Mesenchymal stem cell (in vitro differentiated cells and primary cell): ENCODE data around the gene ORAI2.
"Not testable (repeated sequence)": the region's sequence is repeated elsewhere in the genome, so short reads cannot be mapped to it uniquely, and the experiment has no call there.

ENCODE experiments used
- DNase-seq: peaks from one replicate; pipeline ENCODE4 v3.0.0-alpha.2; 2013
- H2AFZ ChIP-seq: one replicate; pipeline ENCODE4 v1.6.1; 2013; ENCODE audit warnings: low read depth, mild to moderate bottlenecking, control low read depth, inconsistent platforms, low read length, moderate library complexity
- H2AK5ac ChIP-seq: 2 replicates; pipeline ENCODE4 v1.6.1; 2013; ENCODE audit warnings: low read length, moderate library complexity, mild to moderate bottlenecking, inconsistent platforms; ENCODE audit not compliant: severe bottlenecking
- H2BK120ac ChIP-seq: one replicate; pipeline ENCODE4 v1.6.1; 2013; ENCODE audit warnings: low read depth, mild to moderate bottlenecking, inconsistent platforms, low read length, moderate library complexity
- H2BK12ac ChIP-seq, 2 experiments: one replicate each; pipeline ENCODE4 v1.6.1; 2013; ENCODE audit warnings: inconsistent platforms in 2 of 2, low read length in 2 of 2, mild to moderate bottlenecking in 2 of 2, moderate library complexity in 2 of 2, control low read depth in 1 of 2
- H2BK15ac ChIP-seq: one replicate; pipeline ENCODE4 v1.6.1; 2013; ENCODE audit warnings: mild to moderate bottlenecking, low read depth, inconsistent platforms; ENCODE audit not compliant: poor library complexity, severe bottlenecking
- H2BK5ac ChIP-seq: 2 replicates; pipeline ENCODE4 v1.6.1; 2013; ENCODE audit warnings: low read depth, mild to moderate bottlenecking, low read length, control low read depth, inconsistent platforms; ENCODE audit not compliant: poor library complexity, severe bottlenecking
- H3K14ac ChIP-seq, 2 experiments: one replicate each; pipeline ENCODE4 v1.6.1; 2013; ENCODE audit warnings: inconsistent platforms in 2 of 2, low read length in 2 of 2, control low read depth in 1 of 2, mild to moderate bottlenecking in 1 of 2, moderate library complexity in 1 of 2
- H3K18ac ChIP-seq, 2 experiments: one replicate each; pipeline ENCODE4 v1.6.1; 2013; ENCODE audit warnings: inconsistent platforms in 2 of 2, low read length in 2 of 2, control low read depth in 1 of 2, low read depth in 1 of 2, mild to moderate bottlenecking in 1 of 2
- H3K23ac ChIP-seq, 2 experiments: one replicate each; pipeline ENCODE4 v1.6.1; 2013; ENCODE audit warnings: inconsistent platforms in 2 of 2, low read length in 2 of 2, mild to moderate bottlenecking in 2 of 2, moderate library complexity in 2 of 2, control low read depth in 1 of 2
- H3K27ac ChIP-seq: 2 replicates; pipeline ENCODE4 v1.5.1; 2013; ENCODE audit warnings: mild to moderate bottlenecking, moderate library complexity, low read length, control low read depth, inconsistent platforms; ENCODE audit not compliant: poor library complexity, severe bottlenecking
- H3K27me3 ChIP-seq, 2 experiments: 2 replicates each; pipeline versions ENCODE4 v1.6.1 to v1.7.0; 2013; ENCODE audit warnings: low read length in 2 of 2, mild to moderate bottlenecking in 2 of 2, moderate library complexity in 2 of 2, control low read depth in 1 of 2, inconsistent platforms in 1 of 2; ENCODE audit not compliant: control insufficient read depth in 1 of 2, insufficient read depth in 1 of 2
- H3K36me3 ChIP-seq, 2 experiments: 2 replicates each; pipeline versions ENCODE4 v1.6.1 to v1.7.0; 2013; ENCODE audit warnings: low read length in 2 of 2, control low read depth in 1 of 2, inconsistent platforms in 1 of 2, low read depth in 1 of 2, mild to moderate bottlenecking in 1 of 2; ENCODE audit not compliant: insufficient read depth in 2 of 2, control insufficient read depth in 1 of 2
- H3K4ac ChIP-seq, 2 experiments: one replicate each; pipeline ENCODE4 v1.6.1; 2013; ENCODE audit warnings: inconsistent platforms in 2 of 2, low read length in 2 of 2, mild to moderate bottlenecking in 2 of 2, moderate library complexity in 2 of 2, control low read depth in 1 of 2, low read depth in 1 of 2
- H3K4me1 ChIP-seq: 2 replicates; pipeline ENCODE4 v1.6.1; 2013; ENCODE audit warnings: low read depth, low read length, control low read depth; ENCODE audit not compliant: control insufficient read depth, insufficient read depth
- H3K4me2 ChIP-seq: 2 replicates; pipeline ENCODE4 v1.6.1; 2013; ENCODE audit warnings: low read length, mild to moderate bottlenecking, inconsistent platforms; ENCODE audit not compliant: poor library complexity, severe bottlenecking
- H3K4me3 ChIP-seq, 2 experiments: 2 replicates each; pipeline versions ENCODE4 v1.5.1 to v1.7.0; 2013; ENCODE audit warnings: low read length in 2 of 2, mild to moderate bottlenecking in 2 of 2, control low read depth in 1 of 2, low read depth in 1 of 2; ENCODE audit not compliant: insufficient read depth in 1 of 2
- H3K79me1 ChIP-seq: replicated peaks from 2 replicates; pipeline ENCODE4 v1.6.1; 2013; ENCODE audit warnings: mild to moderate bottlenecking, control low read depth, low read length, inconsistent platforms; ENCODE audit not compliant: poor library complexity, severe bottlenecking
- H3K9ac ChIP-seq: 2 replicates; pipeline ENCODE4 v1.7.0; 2013; ENCODE audit warnings: mild to moderate bottlenecking, low read length, moderate library complexity
- H3K9me3 ChIP-seq: 2 replicates; pipeline ENCODE4 v1.7.0; 2013; ENCODE audit warnings: mild to moderate bottlenecking, low read length; ENCODE audit not compliant: control insufficient read depth
- H4K8ac ChIP-seq: one replicate; pipeline ENCODE4 v1.6.1; 2013; ENCODE audit warnings: inconsistent platforms, mild to moderate bottlenecking, low read length, moderate library complexity
- H4K91ac ChIP-seq: one replicate; pipeline ENCODE4 v1.6.1; 2013; ENCODE audit warnings: mild to moderate bottlenecking, low read length, inconsistent platforms
- WGBS: methylation state at CpG from one replicate; pipeline ENCODE4 v1.1.7; 2013; ENCODE audit warnings: mixed read lengths; 5-methylcytosine and 5-hydroxymethylcytosine counted together

ORAI2 gene

GRCh38 chr7:102484317-102484716 lies 50.9 kb downstream of the ORAI2 start:
- H2BK120ac ChIP-seq, H3K9me3 ChIP-seq, H3K4me2 ChIP-seq, H3K79me1 ChIP-seq, H4K8ac ChIP-seq, H2AFZ ChIP-seq, H2AK5ac ChIP-seq, H3K9ac ChIP-seq, H3K4ac ChIP-seq, H2BK5ac ChIP-seq, DNase-seq, H3K23ac ChIP-seq, H2BK15ac ChIP-seq, H3K27me3 ChIP-seq, H4K91ac ChIP-seq, H3K36me3 ChIP-seq, H3K14ac ChIP-seq, H2BK12ac ChIP-seq, H3K4me1 ChIP-seq, H3K27ac ChIP-seq, H3K4me3 ChIP-seq, H3K18ac ChIP-seq: not testable (repeated sequence)
- WGBS: no CpG with 5 or more reads among the region's 5 CpGs

- not testable (repeated sequence) for DNase-seq, H2BK15ac ChIP-seq, H2AFZ ChIP-seq, H3K18ac ChIP-seq, H2AK5ac ChIP-seq, H3K4me3 ChIP-seq, H3K4me1 ChIP-seq, H3K4me2 ChIP-seq, H3K27me3 ChIP-seq, H3K27ac ChIP-seq, H2BK120ac ChIP-seq, H2BK5ac ChIP-seq, H3K9me3 ChIP-seq, H3K14ac ChIP-seq, H3K36me3 ChIP-seq, H4K91ac ChIP-seq, H3K9ac ChIP-seq, H3K4ac ChIP-seq, H3K79me1 ChIP-seq, H2BK12ac ChIP-seq, H3K23ac ChIP-seq, H4K8ac ChIP-seq
- no CpG with 5 or more reads among the region's 12 CpGs for WGBS
Observed at GRCh38 chr7:102490529-102491075, 57.2 kb downstream of the ORAI2 start.

- H2BK5ac ChIP-seq, H3K14ac ChIP-seq, H3K4me3 ChIP-seq, H2AK5ac ChIP-seq, H4K8ac ChIP-seq, DNase-seq, H3K18ac ChIP-seq, H3K4me1 ChIP-seq, H2BK120ac ChIP-seq, H3K36me3 ChIP-seq, H3K9ac ChIP-seq, H2BK15ac ChIP-seq, H3K27me3 ChIP-seq, H3K27ac ChIP-seq, H2AFZ ChIP-seq, H2BK12ac ChIP-seq, H3K23ac ChIP-seq, H3K4ac ChIP-seq, H3K79me1 ChIP-seq, H4K91ac ChIP-seq, H3K9me3 ChIP-seq, H3K4me2 ChIP-seq: not testable (repeated sequence)
- no CpG with 5 or more reads among the region's 33 CpGs for WGBS
Observed at GRCh38 chr7:102493220-102493935, 60.0 kb downstream of the ORAI2 start.

GRCh38 chr7:102494026-102494425 lies 60.7 kb downstream of the ORAI2 start:
- H3K4me2 ChIP-seq, H2BK12ac ChIP-seq, H3K9me3 ChIP-seq, H3K4me1 ChIP-seq, H4K8ac ChIP-seq, H2BK5ac ChIP-seq, DNase-seq, H3K4me3 ChIP-seq, H3K9ac ChIP-seq, H3K36me3 ChIP-seq, H3K4ac ChIP-seq, H3K79me1 ChIP-seq, H3K23ac ChIP-seq, H3K14ac ChIP-seq, H2AFZ ChIP-seq, H4K91ac ChIP-seq, H3K27me3 ChIP-seq, H3K27ac ChIP-seq, H3K18ac ChIP-seq, H2AK5ac ChIP-seq, H2BK15ac ChIP-seq, H2BK120ac ChIP-seq: not testable (repeated sequence)
- WGBS: no CpG with 5 or more reads among the region's 15 CpGs
